Left lung (tissue), 14 donors: ENCODE results near the gene SRD5A2. TPM values are rescaled to one million over a fixed set of nuclear protein-coding genes. Genes with fewer than 3 reads are reported as not detected.
A peak's percentile ranks its signal among the peaks of the same experiment; 100 is the strongest.

Source experiments
- ATAC-seq: fragments of 200-7000 bp; cut with Tn5 transposase; one replicate; pipeline ENCODE4 v1.9.1; 2020; ENCODE audit warnings: moderate library complexity
- DNase-seq, 4 donors: peaks; one replicate each; pipeline ENCODE4 v3.0.0-alpha.2; 2013 to 2020
- H3K27ac ChIP-seq, 2 donors: fragments of 200-600 bp; sonication (generic) in 1 of 2; one replicate each; pipeline versions ENCODE4 v1.5.0 to v1.8.0; 2020 to 2021
- H3K27me3 ChIP-seq, 2 donors: fragments of 200-600 bp; sonication (generic) in 1 of 2; one replicate each; pipeline versions ENCODE4 v1.5.0 to v1.8.0; 2020 to 2021
- H3K36me3 ChIP-seq, 2 donors: fragments of 200-600 bp; sonication (generic) in 1 of 2; one replicate each; pipeline versions ENCODE4 v1.5.0 to v1.8.0; 2020 to 2021
- H3K4me1 ChIP-seq, 2 donors: fragments of 200-600 bp; one replicate each; pipeline ENCODE4 v1.8.0; 2021
- H3K4me3 ChIP-seq, 2 donors: fragments of 200-600 bp; sonication (generic) in 1 of 2; one replicate each; pipeline versions ENCODE4 v1.5.0 to v1.8.0; 2020 to 2021; ENCODE audit warnings: mild to moderate bottlenecking in 1 of 2
- H3K9me3 ChIP-seq, 2 donors: fragments of 200-600 bp; sonication (generic) in 1 of 2; one replicate each; pipeline versions ENCODE4 v1.5.0 to v1.8.0; 2020 to 2021
- CTCF ChIP-seq, 2 donors: fragments of 200-600 bp; sonication (generic) in 1 of 2; IDR thresholded peaks; one replicate each; pipeline versions ENCODE4 v1.5.0 to v1.8.0; 2021; ENCODE audit warnings: antibody characterized with exemption in 2 of 2
- intact Hi-C, 2 donors: fragments of 100-400 bp; cut with DNase I; formaldehyde crosslinking; loops; one replicate each; pipeline versions ENCODE4 v1.11.2 to v1.14.2; 2022
- long read RNA-seq, 12 donors: library from polyadenylated mRNA in 2 of 12; unstranded in 2 of 12; transcript quantifications; one replicate each; pipeline ENCODE4 v2.0.0 and lab custom pipeline, GENCODE V29; 2019 to 2026
- polyA plus RNA-seq, 6 donors: library from polyadenylated mRNA; unstranded; fragments of 120-200 nt; gene quantifications; one replicate each; pipeline ENCODE4 v1.2.1, GENCODE V29; 2013; ENCODE audit not compliant: insufficient read length in 6 of 6
- total RNA-seq, 2 donors: library from RNA; stranded (reverse); fragmentation: NEBNext Ultra II Directional; extraction: Animal tissue kit (Norgen Biotek cat#: 25700); gene quantifications; one replicate each; pipeline ENCODE4 v1.2.1, GENCODE V29; 2021
- donor health status: DM: no; HTN: yes; CAD: no.
- donor health status: DM: no; HTN: no; CAD: no.

Gene SRD5A2
- under 1 TPM; 0.09 to 0.99 TPM for total RNA-seq
- polyA plus RNA-seq, result under 1 TPM; 0.04 to 0.78 (median 0.46) TPM
- long read RNA-seq, donor 1, result 0 reads
- long read RNA-seq, donor 2, result 0 reads
- long read RNA-seq, donor 3, result 0 reads
- long read RNA-seq, donor 4, result 0 reads
- long read RNA-seq, donor 5, result 0 reads
- long read RNA-seq, donor 6, result 0 reads
- long read RNA-seq, donor 7, result 0 reads
- long read RNA-seq, donor 8, result 0 reads
- long read RNA-seq, donor 9, result 0 reads
- long read RNA-seq, donor 10, result 0 reads
- long read RNA-seq, donor 11, result 0 reads
- long read RNA-seq, donor 12, result 0 reads

- peaks cover 0 to 3% of the 10 kb centered on the region in 2 donors for H3K9me3 ChIP-seq
- no peak within 1 kb of the TSS for H3K4me3 ChIP-seq
- no peak for TF ChIP-seq CTCF (IDR thresholded peaks at IDR 0.05)
- H3K27me3 ChIP-seq, result peaks cover 25 to 55% of the 10 kb centered on the region in 2 donors
- DNase-seq, result peak in 1 of 4 donors; percentile 72
- peak; percentile 40 for ATAC-seq
- no peaks in the 10 kb centered on the region for H3K36me3 ChIP-seq
- H3K4me1 ChIP-seq, result no peaks in the 10 kb centered on the region
- intact Hi-C loops, result no loop called here
- no peak within 1 kb of the TSS for H3K27ac ChIP-seq
Observed at GRCh38 chr2:31580321-31581117, at the start of gene SRD5A2. TSS of gene SRD5A2 (minus strand) at chr2:31580938. CDS start at chr2:31580900, 38 bp downstream.

GRCh38 chr2:31606509-31606908 lies 25.8 kb upstream of the SRD5A2 start:
- TF ChIP-seq CTCF (IDR thresholded peaks at IDR 0.05), result no peak
- Histone ChIP-seq H3K27me3 (no peaks in the 10 kb centered on the region), H3K4me1 (no peaks in the 10 kb centered on the region), H3K4me3 (no peak overlapping the region), H3K27ac (no peak overlapping the region), H3K36me3 (no peaks in the 10 kb centered on the region), H3K9me3 (peaks cover 0 to 44% of the 10 kb centered on the region in 2 donors)
- no peak for DNase-seq
- intact Hi-C loops, result no loop called here
- no peak for ATAC-seq

GRCh38 chr2:31598694-31599093 lies 18.0 kb upstream of the SRD5A2 start:
- no peak overlapping the region for H3K4me3 ChIP-seq
- DNase-seq, result no peak
- no peaks in the 10 kb centered on the region for H3K27me3 ChIP-seq
- no peaks in the 10 kb centered on the region for H3K4me1 ChIP-seq
- intact Hi-C loops, result no loop called here
- H3K9me3 ChIP-seq, result peaks cover 0 to 57% of the 10 kb centered on the region in 2 donors
- ATAC-seq, result no peak
- no peak for TF ChIP-seq CTCF (IDR thresholded peaks at IDR 0.05)
- no peak overlapping the region for H3K27ac ChIP-seq
- no peaks in the 10 kb centered on the region for H3K36me3 ChIP-seq

GRCh38 chr2:31586230-31586629 lies 5.5 kb upstream of the SRD5A2 start:
- ATAC-seq, result no peak
- H3K4me1 ChIP-seq, result no peaks in the 10 kb centered on the region
- intact Hi-C loops, result no loop called here
- peaks cover 0 to 13% of the 10 kb centered on the region in 2 donors for H3K9me3 ChIP-seq
- peaks cover 9 to 21% of the 10 kb centered on the region in 2 donors for H3K27me3 ChIP-seq
- TF ChIP-seq CTCF (IDR thresholded peaks at IDR 0.05), result no peak
- no peak overlapping the region for H3K4me3 ChIP-seq
- DNase-seq, result no peak
- H3K36me3 ChIP-seq, result no peaks in the 10 kb centered on the region
- H3K27ac ChIP-seq, result no peak overlapping the region

GRCh38 chr2:31581124-31581795 lies 522 bp upstream of the SRD5A2 start:
- no peak for TF ChIP-seq CTCF (IDR thresholded peaks at IDR 0.05)
- peak in 1 of 4 donors; percentile 59 for DNase-seq
- Histone ChIP-seq H3K36me3 (no peaks in the 10 kb centered on the region), H3K9me3 (peaks cover 0 to 3% of the 10 kb centered on the region in 2 donors), H3K4me3 (no peak overlapping the region), H3K4me1 (no peaks in the 10 kb centered on the region), H3K27me3 (peaks cover 25 to 55% of the 10 kb centered on the region in 2 donors), H3K27ac (no peak overlapping the region)
- intact Hi-C loops, result no loop called here
- no peak for ATAC-seq
